Stimulated activated CD8-positive, alpha-beta memory T cell treated with anti-CD3 and anti-CD28 coated beads, Interleukin-15, amount 100 ng/mL, for 24 hours (primary cell): ENCODE measurements around the gene KRT8.
"Not testable (repeated sequence)": the region's sequence is repeated elsewhere in the genome, so short reads cannot be mapped to it uniquely, and the experiment has no call there.

Experiments
- DNase-seq: peaks from one replicate; pipeline ENCODE4 v3.0.0-alpha.2; 2020; ENCODE audit warnings: low read depth

The KRT8 gene

DNA sequence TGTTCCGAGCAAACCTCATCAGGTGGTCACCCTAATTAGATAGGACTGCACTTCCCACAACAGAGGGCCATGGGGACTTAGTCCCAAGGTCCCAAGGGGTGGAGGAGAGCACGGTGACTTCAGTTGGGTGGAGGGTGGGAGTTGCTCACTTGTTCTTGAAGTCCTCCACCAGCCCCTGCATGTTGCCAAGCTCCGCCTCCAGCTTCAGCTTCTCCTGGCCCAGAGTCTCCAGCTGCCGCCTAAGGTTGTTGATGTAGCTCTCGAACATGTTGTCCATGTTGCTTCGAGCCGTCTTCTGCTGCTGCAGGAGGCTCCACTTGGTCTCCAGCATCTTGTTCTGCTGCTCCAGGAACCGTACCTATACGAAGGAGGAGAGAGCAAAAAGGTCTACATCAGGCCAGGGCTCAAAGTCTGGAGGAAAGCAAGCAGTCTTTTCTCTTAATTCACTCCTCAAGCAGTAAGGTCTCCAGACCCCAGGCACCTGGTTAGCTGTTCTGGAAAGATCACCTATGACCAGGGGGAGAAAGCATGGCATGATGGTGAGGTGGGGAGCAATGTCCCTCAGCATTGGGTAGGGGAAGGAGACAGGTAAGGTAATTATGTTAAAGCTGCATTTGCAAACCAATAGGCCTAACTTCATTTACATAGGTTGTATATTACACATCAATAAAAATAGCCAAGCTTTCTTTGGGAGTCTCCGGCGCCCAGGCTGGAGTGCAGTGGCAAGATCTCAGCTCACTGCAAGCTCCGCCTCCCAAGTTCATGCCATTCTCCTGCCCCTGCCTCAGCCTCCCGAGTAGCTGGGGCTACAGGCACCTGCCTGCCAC is 2.9 kb downstream of the KRT8 start:
- no peak for DNase-seq

- no peak for DNase-seq
Measured at GRCh38 chr12:52900896-52901714, 3.8 kb downstream of the KRT8 start.

DNA sequence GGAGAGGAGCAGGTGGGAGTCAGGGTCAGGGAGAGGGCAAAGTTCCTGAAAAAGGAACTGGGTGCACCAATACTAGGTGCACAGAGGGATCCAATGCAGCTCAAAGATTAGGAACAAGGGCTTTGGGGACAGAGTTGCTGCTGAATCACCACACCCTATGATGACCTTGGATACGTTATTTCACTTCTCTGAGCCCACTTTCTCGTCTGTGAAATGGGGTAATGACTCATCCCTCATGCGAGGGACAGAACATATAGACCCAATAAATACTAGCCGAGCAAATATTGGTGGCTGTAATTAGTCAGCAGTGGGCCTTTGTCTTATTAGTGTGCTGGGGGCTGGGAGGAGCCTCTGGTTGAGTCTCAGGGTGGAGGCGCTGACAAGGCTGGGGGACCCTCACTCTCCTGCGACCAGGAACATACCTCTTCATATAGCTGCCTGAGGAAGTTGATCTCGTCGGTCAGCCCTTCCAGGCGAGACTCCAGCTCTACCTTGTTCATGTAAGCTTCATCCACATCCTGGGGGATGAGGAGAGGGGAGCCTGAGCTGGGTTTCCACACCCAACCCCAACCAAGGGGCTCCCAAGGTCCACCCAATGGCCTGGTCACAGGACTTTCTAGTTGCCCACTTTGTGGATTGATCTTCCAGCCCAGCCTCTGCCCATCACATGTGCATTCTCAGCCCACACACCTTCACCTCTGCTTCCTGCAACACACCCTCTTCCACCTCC is 4.5 kb downstream of the KRT8 start:
- DNase-seq = no peak

DNA sequence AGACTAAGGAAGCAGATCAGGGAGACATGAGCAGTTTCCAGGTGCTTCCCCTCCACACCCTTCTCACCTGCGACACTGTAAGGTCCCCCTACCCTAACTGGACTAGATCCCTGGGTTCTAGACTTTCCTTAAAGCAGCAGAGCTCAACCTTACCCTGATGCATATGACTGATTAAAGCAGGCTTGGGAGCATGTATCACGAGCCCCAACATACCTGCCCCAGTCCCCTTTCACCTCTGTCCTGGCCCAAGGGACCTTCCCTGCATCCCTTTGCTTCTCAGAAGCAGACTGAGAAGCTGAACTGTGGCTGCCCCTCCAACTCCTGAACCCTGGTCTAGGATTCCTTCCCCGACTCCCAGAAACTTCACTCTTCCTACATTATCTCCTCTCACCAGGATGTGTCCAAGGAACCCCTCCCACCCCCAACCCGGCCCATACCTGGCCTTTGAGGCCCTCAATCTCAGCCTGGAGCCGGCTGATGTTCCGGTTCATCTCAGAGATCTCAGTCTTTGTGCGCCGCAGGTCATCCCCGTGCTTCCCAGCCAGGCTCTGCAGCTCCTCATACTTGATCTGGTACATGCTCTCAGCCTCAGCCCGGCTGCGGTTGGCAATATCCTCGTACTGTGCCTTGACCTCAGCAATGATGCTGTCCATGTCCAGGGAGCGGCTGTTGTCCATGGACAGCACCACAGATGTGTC is 5.4 kb downstream of the KRT8 start:
- no peak for DNase-seq

- no peak for DNase-seq
Measured at GRCh38 chr12:52896190-52897100, 8.4 kb downstream of the KRT8 start.

DNA sequence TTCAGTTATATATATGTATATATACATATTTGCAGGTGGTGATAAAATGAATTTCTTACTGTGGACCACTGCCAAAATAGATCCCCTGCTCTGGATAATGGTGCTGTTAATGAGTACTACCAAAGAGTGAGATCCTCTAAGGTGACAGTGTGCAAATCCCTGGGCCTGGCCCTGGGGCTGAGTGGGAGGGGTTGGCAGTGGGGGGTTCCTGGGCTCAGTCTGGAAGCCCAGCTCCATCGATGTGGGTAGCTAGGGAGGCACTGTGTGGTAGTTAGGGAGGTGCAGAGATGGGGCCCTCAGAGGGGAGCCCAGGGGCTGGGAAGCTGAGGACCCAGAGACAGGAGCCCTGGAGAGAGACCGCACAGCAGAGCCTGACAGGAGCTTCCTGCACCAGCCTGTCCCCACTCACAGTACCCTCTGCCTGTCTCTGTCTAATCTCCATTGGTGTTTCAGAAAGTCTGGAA is 9.1 kb downstream of the KRT8 start:
- no peak for DNase-seq

- no peak for DNase-seq
Measured at GRCh38 chr12:52892974-52893373, 11.9 kb downstream of the KRT8 start.

DNA sequence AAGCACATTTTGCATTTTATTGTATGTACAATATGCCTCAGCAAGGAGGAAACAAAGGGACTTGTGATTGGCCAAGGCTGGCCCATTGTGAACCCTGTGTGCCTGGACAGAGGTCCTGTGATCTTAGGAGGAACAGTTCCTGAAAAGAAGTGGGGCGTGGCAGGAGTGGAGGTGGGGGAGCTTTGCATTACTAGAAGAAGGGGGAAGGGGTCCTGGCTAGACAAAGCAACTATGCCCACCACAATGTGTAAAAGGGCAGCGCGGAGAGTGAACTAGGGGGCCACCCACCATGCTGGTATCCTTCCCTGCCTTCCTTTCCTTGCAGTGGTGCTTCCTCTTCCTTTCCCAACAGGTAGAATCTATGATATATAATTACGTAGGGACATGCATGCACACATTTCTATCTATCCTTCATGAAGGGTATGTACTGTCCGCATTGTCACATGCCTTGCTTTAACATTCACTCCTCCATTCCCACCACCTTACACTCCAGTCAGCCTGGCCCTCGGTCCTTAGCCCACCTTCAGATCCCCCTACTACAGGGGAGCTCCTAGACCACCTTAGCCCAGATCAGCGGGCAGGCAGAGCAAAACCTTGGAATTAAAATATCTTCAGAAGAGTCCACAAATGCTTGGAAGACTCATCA is 12.5 kb downstream of the KRT8 start:
- DNase-seq = no peak

DNA sequence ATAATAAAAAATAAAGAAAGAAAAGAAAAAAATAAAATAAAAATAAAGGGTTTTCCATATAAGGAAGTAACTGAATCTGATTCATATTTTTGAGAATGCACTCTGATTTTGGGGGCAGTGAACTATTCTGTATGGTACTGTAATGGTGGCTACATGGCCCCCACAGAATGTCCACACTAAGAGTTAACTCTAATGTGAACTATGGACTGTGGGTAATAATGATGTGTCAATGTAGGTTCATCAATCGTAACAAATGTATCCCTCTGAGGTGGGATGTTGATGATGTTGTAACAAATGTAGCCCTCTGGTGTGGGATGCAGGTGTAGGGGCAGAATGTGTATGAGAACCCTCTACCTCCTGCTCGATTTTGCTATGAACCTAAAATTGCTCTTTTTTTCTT is 13.8 kb downstream of the KRT8 start:
- DNase-seq = no peak

DNA sequence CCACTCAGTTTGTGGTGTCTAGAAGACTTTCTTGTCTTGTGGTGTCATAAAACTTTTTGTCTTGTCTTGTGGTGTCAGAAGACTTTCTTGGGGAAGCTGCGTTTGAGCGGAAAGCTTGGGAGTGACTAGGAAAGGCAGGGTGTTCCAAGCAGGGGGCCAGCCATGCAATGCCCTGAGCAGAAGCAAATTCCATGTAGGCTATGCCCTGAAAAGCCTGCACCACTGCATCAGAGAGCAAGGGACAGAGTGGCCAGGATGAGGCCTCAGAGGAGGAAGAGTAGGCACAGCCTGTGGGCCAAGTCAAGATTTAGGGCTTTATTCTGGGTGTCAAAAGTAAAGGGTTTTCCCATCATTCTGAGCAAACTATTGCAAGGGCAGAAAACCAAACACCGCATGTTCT is 14.5 kb downstream of the KRT8 start:
- no peak for DNase-seq

GRCh38 chr12:52884526-52885293 is 20.2 kb downstream of the KRT8 start:
- DNase-seq = peak; percentile 80

- not testable (repeated sequence) for DNase-seq
Measured at GRCh38 chr12:52880499-52880898, 24.4 kb downstream of the KRT8 start.

DNA sequence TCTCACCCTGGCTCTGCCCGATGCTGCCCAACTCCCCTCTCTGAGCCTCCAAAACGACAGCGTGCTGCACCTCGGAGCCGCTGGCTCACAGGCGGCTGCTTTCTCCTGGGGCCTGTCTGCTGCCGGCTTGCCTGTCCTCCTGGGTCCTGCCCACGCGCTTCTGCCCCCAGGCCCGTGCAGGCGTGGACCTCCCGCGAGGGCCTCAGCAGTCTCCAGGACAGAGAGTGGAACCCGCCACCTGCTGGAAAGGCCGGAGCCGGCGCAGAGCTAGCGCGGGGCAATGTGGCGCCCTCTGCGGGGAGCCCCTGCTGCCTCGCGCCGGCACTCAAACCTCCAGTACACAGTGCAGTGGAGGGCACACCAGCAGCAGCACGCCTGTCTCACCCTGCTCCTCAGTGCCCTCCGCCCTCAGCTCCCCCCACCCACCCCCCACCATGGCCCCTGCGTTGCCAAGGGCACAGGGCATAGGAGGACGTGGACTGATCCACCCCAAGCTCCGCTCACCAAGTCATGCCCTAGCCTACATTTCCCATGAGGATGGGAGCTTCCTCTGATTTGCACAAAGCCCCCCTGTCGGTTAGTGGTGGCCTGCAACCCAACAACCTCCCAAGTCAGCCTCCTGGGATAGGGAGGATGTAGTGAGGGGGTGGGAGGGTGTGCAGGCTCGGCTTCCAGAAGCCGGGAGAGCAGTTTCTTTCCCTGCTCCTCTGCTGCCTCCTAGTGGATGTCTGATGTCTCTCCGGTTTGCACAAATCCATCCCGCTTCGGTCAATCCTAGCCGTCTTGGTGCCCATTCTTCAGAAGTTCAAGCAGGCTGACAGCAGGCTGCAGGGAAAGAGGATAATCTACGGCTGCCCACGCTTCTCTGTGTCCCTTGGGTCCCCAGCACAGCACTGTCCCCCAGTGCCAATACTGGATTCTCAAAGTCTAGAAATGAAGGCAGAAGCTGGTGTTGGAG is 25.2 kb downstream of the KRT8 start:
- DNase-seq = peak; percentile 38

DNA sequence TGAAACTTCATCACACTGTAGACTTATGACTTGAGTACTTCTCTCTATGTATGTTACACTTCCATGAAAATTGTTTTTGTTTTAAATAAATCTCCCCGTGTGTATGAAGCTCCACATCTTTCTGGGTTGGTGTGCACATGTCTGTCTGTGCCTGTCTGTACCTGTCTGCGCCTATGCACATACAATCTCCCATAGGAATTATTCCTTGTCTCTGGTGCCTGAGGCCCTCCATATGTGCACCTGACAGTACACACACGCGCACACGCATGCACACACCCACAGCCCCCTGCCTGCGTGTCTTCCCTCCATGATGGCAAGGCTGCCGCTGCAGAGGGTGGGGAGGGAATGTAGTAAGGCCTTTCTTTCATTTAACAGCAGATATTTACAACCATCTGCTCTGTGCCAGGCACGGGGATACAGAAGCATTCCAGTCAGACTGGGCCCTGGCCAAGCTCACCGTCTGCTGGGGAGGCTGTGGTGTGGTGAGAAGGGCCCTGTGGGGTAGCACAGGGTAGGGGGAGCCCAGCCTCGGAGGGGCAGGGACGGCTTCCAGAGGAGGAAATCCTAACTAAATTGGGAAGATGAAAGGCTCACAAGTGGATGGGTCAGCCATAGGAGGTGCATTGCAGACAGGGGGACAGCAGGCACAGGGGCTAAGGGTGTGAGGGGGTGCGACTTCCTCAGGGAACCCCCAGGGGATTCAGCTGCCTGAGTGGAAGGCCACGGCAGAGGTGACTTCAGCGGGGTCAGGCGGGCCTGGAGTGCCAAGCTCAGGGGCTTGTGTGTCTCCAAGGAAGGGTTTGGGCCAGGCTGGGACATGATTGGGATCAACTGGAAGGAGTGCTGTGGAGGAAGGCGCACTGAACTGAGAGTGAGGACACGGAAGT is 26.1 kb downstream of the KRT8 start:
- DNase-seq = no peak

GRCh38 chr12:52877242-52877641 is 27.6 kb downstream of the KRT8 start:
- no peak for DNase-seq

DNA sequence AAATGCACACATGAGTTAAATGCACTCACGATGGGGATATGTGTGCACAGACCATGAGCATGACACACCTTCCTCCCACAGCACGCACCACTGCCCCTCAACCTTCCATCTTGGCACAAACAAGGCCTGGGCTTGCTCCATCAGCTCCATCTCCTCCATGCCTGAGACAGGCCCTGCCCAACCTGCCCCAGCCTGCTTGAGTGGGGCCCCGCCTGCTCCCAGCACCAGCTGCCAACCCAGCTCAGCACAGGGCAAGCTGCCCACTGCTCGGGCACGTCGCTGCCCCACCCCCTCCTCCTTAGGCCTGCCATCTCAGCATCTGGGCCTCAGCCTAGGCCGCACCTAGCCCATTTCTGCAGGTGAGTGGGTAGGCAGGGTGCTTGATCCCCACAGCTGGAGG is 28.5 kb downstream of the KRT8 start:
- no peak for DNase-seq
